K562 (cell line): ENCODE data around the gene ALPK1. TPM values are rescaled to one million over a fixed set of nuclear protein-coding genes. Genes with fewer than 3 reads are reported as not detected.
A peak's percentile ranks its signal among the peaks of the same experiment; 100 is the strongest.

Source experiments
- CAMTA2 ChIP-seq: fragments of 250-450 bp; sonication (Bioruptor Pico); conservative IDR thresholded peaks from 2 replicates; pipeline ENCODE4 v1.5.1; 2022
- CEBPZ ChIP-seq: fragments of 150-350 bp; IDR thresholded peaks from 2 replicates; pipeline ENCODE4 v1.6.1; 2014; ENCODE audit warnings: low read depth, mild to moderate bottlenecking, low read length, borderline replicate concordance
- CHD4 ChIP-seq: fragments of 200-600 bp; sonication (generic); IDR thresholded peaks from 3 replicates; pipeline ENCODE4 v1.6.1; 2012; ENCODE audit warnings: low read depth, mild to moderate bottlenecking, mixed read lengths, low read length, inconsistent platforms; ENCODE audit not compliant: insufficient read depth, insufficient replicate concordance, poor library complexity, severe bottlenecking
- E2F5 ChIP-seq: sonication (generic); formaldehyde crosslinking; IDR thresholded peaks from 2 replicates; pipeline ENCODE4 v1.8.0; 2022; ENCODE audit warnings: mild to moderate bottlenecking, missing genetic modification reagents
- HIVEP1 ChIP-seq: fragments of 250-450 bp; sonication (Bioruptor Pico); IDR thresholded peaks from 2 replicates; pipeline ENCODE4 v1.4.0; 2020; ENCODE audit warnings: mild to moderate bottlenecking
- HMG20A ChIP-seq: fragments of 450-650 bp; formaldehyde crosslinking; conservative IDR thresholded peaks from 2 replicates; pipeline ENCODE4 v1.4.0; 2020; ENCODE audit warnings: mild to moderate bottlenecking, mixed read lengths
- MXD1 ChIP-seq: fragments of 250-450 bp; sonication (Bioruptor Pico); IDR thresholded peaks from 2 replicates; pipeline ENCODE4 v1.8.0; 2021; ENCODE audit warnings: borderline replicate concordance, mild to moderate bottlenecking, moderate library complexity; ENCODE audit not compliant: poor library complexity, severe bottlenecking
- NBN ChIP-seq: fragments of 450-650 bp; IDR thresholded peaks from 2 replicates; pipeline ENCODE4 v1.6.1; 2016; ENCODE audit warnings: low read depth, mild to moderate bottlenecking
- NCOA4 ChIP-seq: fragments of 450-650 bp; IDR thresholded peaks from 2 replicates; pipeline ENCODE4 v1.6.1; 2018; ENCODE audit warnings: mild to moderate bottlenecking; ENCODE audit not compliant: partially characterized antibody
- POLR2A ChIP-seq: fragments of 450-650 bp; conservative IDR thresholded peaks from 2 replicates; pipeline ENCODE4 v1.6.1; 2016
- RBM34 ChIP-seq: fragments of 200-400 bp; formaldehyde crosslinking; IDR thresholded peaks from 2 replicates; pipeline ENCODE4 v1.6.1; 2018; ENCODE audit warnings: low read length, borderline replicate concordance; ENCODE audit not compliant: insufficient read depth
- SOX6 ChIP-seq: fragments of 450-650 bp; IDR thresholded peaks from 2 replicates; pipeline ENCODE4 v1.6.1; 2014; ENCODE audit warnings: mild to moderate bottlenecking
- TCF7L2 ChIP-seq: fragments of 150-350 bp; IDR thresholded peaks from 2 replicates; pipeline ENCODE4 v1.6.1; 2016; ENCODE audit warnings: low read depth, mild to moderate bottlenecking, low read length, moderate library complexity
- TEAD4 ChIP-seq, 2 experiments: sonication (generic) in 1 of 2; formaldehyde crosslinking in 1 of 2; IDR thresholded peaks; 2 replicates each; pipeline versions ENCODE4 v1.6.1 to v1.8.0; 2012 to 2022; ENCODE audit warnings: borderline replicate concordance in 1 of 2, inconsistent platforms in 1 of 2, low read length in 1 of 2, mild to moderate bottlenecking in 1 of 2, missing genetic modification reagents in 1 of 2
- TRIM24 ChIP-seq, 2 experiments: fragments of 450-650 bp; IDR thresholded peaks; 2 replicates each; pipeline ENCODE4 v1.6.1; 2016
- TSC22D4 ChIP-seq: fragments of 450-650 bp; IDR thresholded peaks from 2 replicates; pipeline ENCODE4 v1.6.1; 2016; ENCODE audit warnings: missing genetic modification characterization, missing biosample characterization, control low read depth
- ZNF324 ChIP-seq: fragments of 250-450 bp; sonication (Bioruptor Pico); IDR thresholded peaks from 2 replicates; pipeline ENCODE4 v1.4.0; 2020; ENCODE audit warnings: mild to moderate bottlenecking
- ZNF707 ChIP-seq: fragments of 250-450 bp; sonication (Bioruptor Pico); conservative IDR thresholded peaks from 2 replicates; pipeline ENCODE4 v1.8.0; 2022; ENCODE audit warnings: inconsistent platforms, mild to moderate bottlenecking, moderate library complexity
- polyA plus RNA-seq, 8 experiments: library from polyadenylated mRNA; depleted of rRNA in 4 of 8; stranded (reverse) in 5 of 8; unstranded in 3 of 8; fragments of >200 nt; fragmentation: Nextera tagmentation in 2 of 8; fragmentation: Illumina TruSeq in 1 of 8; extraction: Ambion mirVana in 2 of 8; extraction: Trizol in 1 of 8; gene quantifications; 2 replicates each; pipeline versions ENCODE4 v1.2.1 to v1.2.3, GENCODE V29; 2011 to 2014; ENCODE audit warnings: inconsistent platforms in 1 of 8, missing spikeins in 1 of 8
- total RNA-seq, 7 experiments: library from RNA; depleted of rRNA in 6 of 7; stranded (reverse); fragments of >200 nt in 6 of 7; fragmentation: Illumina TruSeq in 2 of 7; extraction: Trizol in 2 of 7; gene quantifications; 2 replicates each; pipeline versions ENCODE4 v1.2.1 to v1.2.3, GENCODE V29; 2011 to 2021; ENCODE audit warnings: low replicate concordance in 1 of 7
- TF ChIP-seq, protein P1 (sequence below): fragments of 250-450 bp; sonication (Bioruptor Pico); IDR thresholded peaks from 2 replicates; pipeline ENCODE4 v1.5.0; 2020; ENCODE audit warnings: mild to moderate bottlenecking
- TF ChIP-seq, protein P2 (sequence below): fragments of 450-650 bp; formaldehyde crosslinking; IDR thresholded peaks from 2 replicates; pipeline ENCODE4 v1.4.0; 2022; ENCODE audit warnings: missing genetic modification characterization

ALPK1 gene
- total and polyA plus RNA-seq, 9 of the 15 experiments (the other 6 are each of a cell fraction or from before 2014, with no cell fraction given): 2.3 to 6.9 (median 4.6) TPM

DNA sequence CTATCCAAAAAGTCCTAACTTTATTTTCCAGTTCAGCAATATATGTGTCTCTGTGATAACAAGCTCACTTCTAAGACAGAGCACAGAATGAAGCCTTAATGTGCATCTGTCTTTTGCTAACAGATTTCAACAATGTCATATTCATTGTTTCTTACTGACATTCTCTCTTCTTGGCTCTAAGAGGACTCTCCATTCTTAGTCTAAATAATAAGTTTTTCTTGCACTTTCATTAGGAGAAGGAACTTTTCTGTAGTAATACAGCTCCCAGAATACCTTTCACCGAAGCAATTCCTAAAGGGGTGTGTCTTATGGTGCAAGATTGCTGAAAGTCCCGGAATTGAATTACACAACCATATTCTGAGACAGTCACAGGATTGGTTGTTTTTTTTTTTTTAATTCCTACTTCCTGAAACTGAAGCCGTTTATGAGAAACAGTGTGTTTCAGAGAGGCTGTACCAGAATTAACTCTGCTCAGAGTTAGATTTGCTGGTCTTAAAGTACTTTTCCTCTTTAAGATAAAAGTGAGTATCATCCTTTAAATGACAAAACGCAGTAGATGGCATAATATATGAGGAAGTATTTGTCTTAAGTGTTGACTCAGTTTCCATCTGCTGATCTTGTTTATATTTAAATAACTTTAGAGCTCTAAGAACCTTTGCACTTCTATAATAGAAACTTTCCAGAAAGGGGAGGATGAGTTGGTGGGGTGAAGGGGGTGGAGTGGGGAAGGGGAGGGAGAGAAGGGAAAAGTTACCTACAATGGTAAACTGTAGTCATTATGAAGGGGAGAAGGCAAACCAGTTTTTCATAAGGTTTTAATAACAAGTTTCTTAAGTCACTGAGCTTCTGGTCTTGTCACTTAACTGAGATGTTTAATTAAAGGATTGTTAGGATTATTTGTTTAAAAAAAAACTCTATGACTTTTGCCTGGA is at the start of gene ALPK1 (continued):
- TF ChIP-seq TEAD4 (IDR thresholded peaks at IDR 0.05; ENCODE audit: low read length): peak; percentile 18; the same call in 1 of the 2 replicates
- TF ChIP-seq TEAD4 (CRISPR knock-in tag; IDR thresholded peaks at IDR 0.05; ENCODE audit: borderline replicate concordance): no peak
- TF ChIP-seq, protein P1, sequence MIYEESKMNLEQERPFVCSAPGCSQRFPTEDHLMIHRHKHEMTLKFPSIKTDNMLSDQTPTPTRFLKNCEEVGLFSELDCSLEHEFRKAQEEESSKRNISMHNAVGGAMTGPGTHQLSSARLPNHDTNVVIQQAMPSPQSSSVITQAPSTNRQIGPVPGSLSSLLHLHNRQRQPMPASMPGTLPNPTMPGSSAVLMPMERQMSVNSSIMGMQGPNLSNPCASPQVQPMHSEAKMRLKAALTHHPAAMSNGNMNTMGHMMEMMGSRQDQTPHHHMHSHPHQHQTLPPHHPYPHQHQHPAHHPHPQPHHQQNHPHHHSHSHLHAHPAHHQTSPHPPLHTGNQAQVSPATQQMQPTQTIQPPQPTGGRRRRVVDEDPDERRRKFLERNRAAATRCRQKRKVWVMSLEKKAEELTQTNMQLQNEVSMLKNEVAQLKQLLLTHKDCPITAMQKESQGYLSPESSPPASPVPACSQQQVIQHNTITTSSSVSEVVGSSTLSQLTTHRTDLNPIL (CRISPR knock-in tag): no peak
- no peak for TF ChIP-seq CAMTA2 (CRISPR knock-in tag)
- TF ChIP-seq, protein P2, sequence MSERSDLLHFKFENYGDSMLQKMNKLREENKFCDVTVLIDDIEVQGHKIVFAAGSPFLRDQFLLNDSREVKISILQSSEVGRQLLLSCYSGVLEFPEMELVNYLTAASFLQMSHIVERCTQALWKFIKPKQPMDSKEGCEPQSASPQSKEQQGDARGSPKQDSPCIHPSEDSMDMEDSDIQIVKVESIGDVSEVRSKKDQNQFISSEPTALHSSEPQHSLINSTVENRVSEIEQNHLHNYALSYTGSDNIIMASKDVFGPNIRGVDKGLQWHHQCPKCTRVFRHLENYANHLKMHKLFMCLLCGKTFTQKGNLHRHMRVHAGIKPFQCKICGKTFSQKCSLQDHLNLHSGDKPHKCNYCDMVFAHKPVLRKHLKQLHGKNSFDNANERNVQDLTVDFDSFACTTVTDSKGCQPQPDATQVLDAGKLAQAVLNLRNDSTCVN: no peak
- no peak for TF ChIP-seq CHD4
- TF ChIP-seq POLR2A: peak; percentile 57
- TF ChIP-seq SOX6: peak; percentile 14; the same call in 1 of the 2 replicates
- TF ChIP-seq ZNF324 (CRISPR knock-in tag): no peak
- no peak for TF ChIP-seq MXD1
- TF ChIP-seq HIVEP1 (CRISPR knock-in tag): no peak
- TF ChIP-seq TCF7L2: no peak
- TF ChIP-seq HMG20A (CRISPR knock-in tag): no peak
- peak; percentile 77; a peak in 3 of 4 replicates for TF ChIP-seq TRIM24 (IDR thresholded peaks at IDR 0.05)
- TF ChIP-seq NCOA4: no peak
- TF ChIP-seq ZNF707 (CRISPR knock-in tag): no peak
- TF ChIP-seq CEBPZ: no peak
- TF ChIP-seq NBN: 0 out of 2 replicates have a peak, but pooled peaks have one; percentile 21
- no peak for TF ChIP-seq RBM34
- no peak for TF ChIP-seq TSC22D4 (tag)
- TF ChIP-seq E2F5 (CRISPR knock-in tag): no peak
